Endothelial cell of umbilical vein (primary cell): ENCODE data around the gene ZFP62.

Experiments used
- EZH2 ChIP-seq: IDR thresholded peaks from 2 replicates; pipeline ENCODE4 v1.6.1; 2012; ENCODE audit warnings: borderline replicate concordance, low read depth, mild to moderate bottlenecking, moderate library complexity, low read length, inconsistent platforms; ENCODE audit not compliant: severe bottlenecking
- FOS ChIP-seq: IDR thresholded peaks from 2 replicates; pipeline ENCODE4 v1.6.1; 2011; ENCODE audit warnings: mild to moderate bottlenecking, low read length, moderate library complexity, borderline replicate concordance; ENCODE audit not compliant: insufficient read depth
- GATA2 ChIP-seq: IDR thresholded peaks from 2 replicates; pipeline ENCODE4 v1.7.0; 2011; ENCODE audit warnings: low read depth, mild to moderate bottlenecking, moderate library complexity, mixed read lengths, low read length; ENCODE audit not compliant: insufficient read length, insufficient read depth
- MYC ChIP-seq: IDR thresholded peaks from one replicate; pipeline ENCODE4 v1.6.1; 2011; ENCODE audit warnings: mild to moderate bottlenecking, low read depth, low read length
- POLR2A ChIP-seq: IDR thresholded peaks from 2 replicates; pipeline ENCODE4 v1.6.1; 2012; ENCODE audit warnings: low read depth, mild to moderate bottlenecking, control low read depth, low read length
- POLR2AphosphoS5 ChIP-seq: IDR thresholded peaks from 2 replicates; pipeline ENCODE4 v1.6.1; 2012; ENCODE audit warnings: low read depth, mild to moderate bottlenecking, control low read depth, low read length, moderate library complexity; ENCODE audit not compliant: insufficient read depth
- TF ChIP-seq, protein P1 (sequence below), 2 donors: IDR thresholded peaks; 1 replicate in 1 of 2; 2 replicates in 1 of 2; pipeline ENCODE4 v1.5.1; 2011; ENCODE audit warnings: low read length in 2 of 2, mild to moderate bottlenecking in 2 of 2, moderate library complexity in 2 of 2, control low read depth in 1 of 2, inconsistent platforms in 1 of 2, low read depth in 1 of 2; ENCODE audit not compliant: insufficient read depth in 1 of 2; ENCODE audit errors: extremely low read depth in 1 of 2
- TF ChIP-seq, protein P2 (sequence below): IDR thresholded peaks from 2 replicates; pipeline ENCODE4 v1.6.1; 2011; ENCODE audit not compliant: insufficient read depth, insufficient read length

DNA sequence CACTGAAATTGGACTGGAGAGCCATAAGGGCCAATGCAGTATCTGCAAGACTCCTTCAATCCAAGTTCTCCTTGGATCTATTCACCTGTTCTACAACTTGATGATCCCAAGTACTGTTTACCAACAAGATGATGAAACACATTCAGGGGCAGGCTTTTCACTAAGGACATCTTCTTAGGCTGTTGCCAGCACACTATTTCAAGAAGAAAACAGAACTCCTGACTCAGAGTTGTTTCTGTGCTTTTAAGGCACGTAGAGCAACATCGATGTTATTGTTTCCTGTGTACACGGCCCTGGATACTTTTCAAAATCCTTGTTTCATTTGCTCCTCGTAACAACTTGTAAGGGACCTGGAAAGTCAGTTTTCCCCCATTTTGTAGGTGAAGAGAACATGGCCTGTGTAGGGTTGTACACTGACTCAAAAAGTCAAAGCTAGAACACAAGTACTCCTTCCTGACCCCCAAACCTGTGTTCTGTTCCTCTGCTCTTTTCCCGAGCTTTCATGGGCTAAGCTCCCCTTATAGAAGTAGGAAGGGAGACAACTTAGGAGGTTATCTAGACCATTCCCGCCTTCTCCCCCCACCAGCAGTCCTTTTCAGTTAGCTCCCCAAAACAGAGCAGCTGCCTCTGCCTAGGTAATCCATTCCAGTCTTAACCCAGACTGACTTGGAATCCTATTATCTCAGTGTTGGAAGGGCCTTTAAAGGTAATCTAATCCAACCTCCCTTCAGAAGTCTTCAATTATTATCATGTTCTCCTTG, 53.2 kb downstream of the ZFP62 start:
- TF ChIP-seq POLR2AphosphoS5 (no peak), EZH2 (no peak), FOS (no peak), POLR2A (no peak), MYC (no peak), GATA2 (no peak)
- TF ChIP-seq, protein P1, sequence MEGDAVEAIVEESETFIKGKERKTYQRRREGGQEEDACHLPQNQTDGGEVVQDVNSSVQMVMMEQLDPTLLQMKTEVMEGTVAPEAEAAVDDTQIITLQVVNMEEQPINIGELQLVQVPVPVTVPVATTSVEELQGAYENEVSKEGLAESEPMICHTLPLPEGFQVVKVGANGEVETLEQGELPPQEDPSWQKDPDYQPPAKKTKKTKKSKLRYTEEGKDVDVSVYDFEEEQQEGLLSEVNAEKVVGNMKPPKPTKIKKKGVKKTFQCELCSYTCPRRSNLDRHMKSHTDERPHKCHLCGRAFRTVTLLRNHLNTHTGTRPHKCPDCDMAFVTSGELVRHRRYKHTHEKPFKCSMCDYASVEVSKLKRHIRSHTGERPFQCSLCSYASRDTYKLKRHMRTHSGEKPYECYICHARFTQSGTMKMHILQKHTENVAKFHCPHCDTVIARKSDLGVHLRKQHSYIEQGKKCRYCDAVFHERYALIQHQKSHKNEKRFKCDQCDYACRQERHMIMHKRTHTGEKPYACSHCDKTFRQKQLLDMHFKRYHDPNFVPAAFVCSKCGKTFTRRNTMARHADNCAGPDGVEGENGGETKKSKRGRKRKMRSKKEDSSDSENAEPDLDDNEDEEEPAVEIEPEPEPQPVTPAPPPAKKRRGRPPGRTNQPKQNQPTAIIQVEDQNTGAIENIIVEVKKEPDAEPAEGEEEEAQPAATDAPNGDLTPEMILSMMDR (IDR thresholded peaks at IDR 0.05; ENCODE audit: extremely low read depth in 1 of 2, insufficient read depth in 1 of 2, low read depth in 1 of 2, low read length in 2 of 2), result no peak
- TF ChIP-seq, protein P2, sequence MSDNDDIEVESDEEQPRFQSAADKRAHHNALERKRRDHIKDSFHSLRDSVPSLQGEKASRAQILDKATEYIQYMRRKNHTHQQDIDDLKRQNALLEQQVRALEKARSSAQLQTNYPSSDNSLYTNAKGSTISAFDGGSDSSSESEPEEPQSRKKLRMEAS, result no peak
